Middle frontal gyrus (tissue), 1 donor: ENCODE results near the gene PAX3.

Source experiments
- DNase-seq: peaks from one replicate; pipeline ENCODE4 v3.0.0-alpha.2; 2015; ENCODE audit warnings: low spot score; ENCODE audit errors: extremely low spot score

PAX3 gene

GRCh38 chr2:222310747-222311318 is 12.0 kb upstream of the PAX3 start:
- DNase-seq = no peak

GRCh38 chr2:222309766-222310165 is 11.0 kb upstream of the PAX3 start:
- no peak for DNase-seq

- DNase-seq = no peak
Measured at GRCh38 chr2:222309361-222309760, 10.6 kb upstream of the PAX3 start.

GRCh38 chr2:222307978-222308730 is 9.4 kb upstream of the PAX3 start:
- DNase-seq = no peak

DNA sequence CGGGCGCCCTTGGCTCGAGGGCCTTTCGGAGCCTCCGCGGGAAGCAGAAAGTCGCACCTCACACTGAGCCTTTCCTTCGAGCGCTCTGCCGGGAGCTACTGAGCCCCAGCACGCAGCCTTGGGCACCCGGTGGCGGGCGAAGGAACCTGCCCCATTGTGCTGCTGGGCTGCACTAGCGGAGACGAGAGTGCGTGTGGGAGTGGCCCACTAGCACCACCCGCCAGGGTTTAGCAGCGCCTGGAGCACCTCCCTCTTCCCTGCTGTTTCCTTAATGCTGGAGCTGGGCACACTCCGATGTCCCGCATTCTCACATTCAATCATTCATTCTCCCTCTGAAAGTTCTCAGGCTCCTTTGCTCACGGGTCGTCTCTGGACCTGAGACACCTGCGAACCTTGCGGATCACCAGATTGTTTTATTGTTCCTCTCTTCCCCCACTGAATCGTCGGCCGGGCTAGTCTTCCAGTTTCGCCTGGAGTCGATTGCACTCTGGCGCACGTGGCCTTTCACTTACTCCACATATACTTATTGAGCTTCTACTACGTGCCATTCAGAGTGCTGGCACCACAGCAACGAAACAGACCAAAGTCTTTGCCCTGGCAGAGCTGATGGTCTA is 8.5 kb upstream of the PAX3 start:
- DNase-seq = no peak

- DNase-seq = no peak
Measured at GRCh38 chr2:222306393-222307142, 7.8 kb upstream of the PAX3 start.

GRCh38 chr2:222305516-222306392 is 7.0 kb upstream of the PAX3 start:
- no peak for DNase-seq

DNA sequence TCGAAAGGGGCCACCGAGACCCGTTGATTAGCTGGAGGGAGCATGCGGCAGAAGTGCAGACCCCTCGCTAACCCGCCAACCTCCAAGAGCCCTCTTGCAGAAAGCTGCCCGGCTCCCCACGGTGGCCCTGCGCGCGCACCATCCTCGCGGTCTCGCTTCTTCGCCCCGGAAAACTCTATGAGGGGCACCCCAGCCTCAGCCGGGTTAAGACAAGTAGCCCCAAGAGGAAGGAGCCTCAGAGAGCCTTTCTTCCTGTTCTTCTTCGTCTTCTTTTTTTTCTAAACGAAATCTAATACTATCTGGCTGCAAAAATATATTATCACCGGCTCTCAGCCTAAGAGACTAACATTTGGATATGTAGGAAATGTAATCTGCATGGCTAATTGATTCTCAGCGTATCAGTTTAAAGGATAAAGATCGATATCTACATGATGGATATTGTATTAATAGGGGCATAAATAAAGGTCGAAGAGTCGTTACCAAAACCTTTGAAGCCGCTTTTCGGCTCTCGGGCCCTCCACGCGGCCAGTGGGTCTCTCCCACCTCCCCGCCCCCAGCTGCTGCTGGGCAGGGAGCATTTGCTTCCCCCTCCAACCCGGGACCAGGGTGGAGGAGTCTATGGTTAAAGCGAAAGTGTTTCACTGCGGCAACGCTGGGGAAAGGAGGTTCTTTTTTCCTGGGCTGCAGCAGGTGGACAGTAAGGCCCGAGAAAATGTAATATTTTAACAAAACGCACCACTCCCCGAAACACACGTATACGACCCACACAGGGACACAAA is 6.1 kb upstream of the PAX3 start:
- DNase-seq = no peak

- no peak for DNase-seq
Measured at GRCh38 chr2:222303828-222304736, 5.3 kb upstream of the PAX3 start.

DNA sequence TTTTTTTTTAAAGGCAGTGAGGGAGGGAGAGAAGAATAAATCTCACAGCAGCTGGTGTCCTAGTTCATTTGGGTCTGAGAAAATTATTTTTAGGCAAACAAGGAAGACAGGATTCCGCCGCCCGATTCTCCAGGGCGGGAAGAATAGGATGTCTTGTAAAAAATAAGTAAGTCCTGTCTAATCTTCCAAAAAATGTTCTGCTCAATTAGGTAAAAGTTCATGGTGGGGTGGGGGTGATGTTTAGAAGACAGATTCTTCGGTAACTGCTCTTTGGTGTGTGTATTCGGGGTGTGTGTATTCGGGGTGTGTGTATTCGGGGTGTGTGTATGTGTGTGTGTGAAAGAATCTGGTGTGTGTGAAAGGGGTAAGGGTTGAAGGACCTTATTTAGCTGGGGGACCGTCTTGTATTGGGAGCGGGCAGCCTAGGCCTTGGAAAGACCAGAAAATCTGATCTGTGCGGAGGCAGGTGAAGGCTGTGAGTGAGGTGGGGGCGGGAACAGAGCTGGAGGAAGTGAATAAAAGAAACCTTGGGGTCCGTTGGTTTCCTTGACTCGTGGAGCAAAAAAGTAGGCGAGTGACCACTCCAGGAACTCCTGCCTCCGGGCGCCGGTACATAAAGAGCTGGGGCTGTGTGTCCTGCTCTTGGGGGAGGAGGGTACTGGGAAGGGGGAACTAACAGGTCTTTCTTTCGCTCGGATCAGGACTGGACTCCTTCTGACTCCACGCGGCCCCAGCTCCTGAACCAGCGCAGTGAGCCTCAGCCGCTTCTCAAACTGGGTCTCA is 4.4 kb upstream of the PAX3 start:
- no peak for DNase-seq

DNA sequence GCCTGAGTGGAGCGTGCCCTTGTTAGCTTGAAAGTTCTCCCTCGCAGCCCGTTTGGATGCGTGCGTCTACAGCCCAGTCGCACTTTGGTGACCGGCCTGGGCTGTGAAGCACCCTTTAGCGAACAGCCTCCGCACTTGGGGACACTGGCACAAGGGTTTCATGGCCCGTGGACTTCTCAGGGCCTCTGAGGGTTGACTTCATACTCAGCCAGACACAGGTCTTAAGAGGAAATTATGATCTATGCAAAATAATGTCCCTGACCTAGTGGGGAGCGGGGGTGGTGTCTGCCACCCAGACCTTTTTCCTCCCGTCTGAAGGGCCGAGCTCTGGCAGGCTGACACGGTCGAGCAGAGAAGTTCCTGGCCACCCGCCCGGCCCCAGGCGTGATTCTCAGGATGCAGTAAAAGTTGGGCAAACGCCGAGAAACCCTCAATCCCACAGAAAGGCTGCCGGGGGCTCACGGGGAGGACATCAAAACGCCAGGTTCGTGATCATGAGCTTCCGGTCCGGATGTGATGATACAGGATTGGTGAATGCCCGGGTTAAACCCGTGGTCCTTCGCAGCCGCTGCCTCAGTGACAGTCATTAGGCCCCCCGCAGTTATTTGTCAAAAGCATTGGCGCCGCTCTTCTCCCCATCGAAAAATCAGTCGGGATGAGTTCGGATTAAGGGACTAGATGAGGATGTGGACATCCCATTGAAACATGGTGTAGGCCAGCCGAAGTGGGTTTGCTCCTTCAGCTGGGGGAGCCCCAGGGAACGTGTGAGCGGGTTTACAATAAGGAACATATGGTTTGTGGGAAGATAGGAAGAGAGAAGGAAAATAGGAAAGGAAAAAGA is 3.6 kb upstream of the PAX3 start:
- DNase-seq = no peak

DNA sequence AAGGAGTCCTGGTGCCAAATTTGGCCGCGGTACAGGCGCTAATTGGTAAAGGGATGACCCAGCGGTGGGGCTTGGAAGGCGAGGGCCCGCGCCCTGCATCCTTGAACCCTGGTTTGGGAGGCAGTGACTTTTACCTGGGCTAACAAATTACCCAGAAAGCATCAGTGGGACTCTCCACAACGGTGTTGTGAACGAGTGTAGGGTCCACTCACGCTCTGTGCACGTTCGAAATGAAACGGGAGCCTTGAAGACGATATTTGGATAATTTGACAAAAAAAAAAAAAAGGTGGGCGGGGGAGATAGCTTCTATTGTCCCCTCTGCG is 3.0 kb upstream of the PAX3 start:
- no peak for DNase-seq

- no peak for DNase-seq
Measured at GRCh38 chr2:222301053-222301795, 2.4 kb upstream of the PAX3 start.

DNA sequence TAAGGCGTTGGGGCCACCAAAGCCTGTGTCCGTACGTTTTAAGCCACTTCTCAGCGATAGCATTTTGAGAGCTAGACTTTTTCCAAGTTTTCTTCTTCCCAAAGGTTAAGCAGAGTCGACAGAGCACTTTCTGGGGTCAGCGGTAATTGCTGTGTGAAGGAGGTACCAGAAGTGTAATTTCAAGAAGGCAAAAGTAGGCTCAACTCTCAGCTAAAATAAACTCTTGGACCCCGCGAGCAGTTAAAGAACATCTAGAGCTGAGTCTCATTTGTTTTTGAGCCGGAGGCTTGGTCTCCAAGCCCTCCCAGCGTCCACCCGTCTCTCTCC is 1.9 kb upstream of the PAX3 start:
- no peak for DNase-seq

GRCh38 chr2:222299906-222300725 is 1.3 kb upstream of the PAX3 start:
- DNase-seq = no peak

- DNase-seq = no peak
Measured at GRCh38 chr2:222298001-222298310, 842 bp downstream of the PAX3 start.

- DNase-seq = no peak
Measured at GRCh38 chr2:222297600-222297935, 1.2 kb downstream of the PAX3 start.
